Motor neuron (in vitro differentiated cells): Measurements from ENCODE around the gene PRSS8. TPM values are rescaled to one million over a fixed set of nuclear protein-coding genes. Genes with fewer than 3 reads are reported as not detected.

ENCODE experiments used
- ATAC-seq, 8 experiments: fragments of 200-7000 bp; cut with Tn5 transposase; replicated peaks in 6 of 8; 2 replicates each; pipeline ENCODE4 v1.8.0; 2021; ENCODE audit warnings: mild to moderate bottlenecking in 8 of 8, moderate library complexity in 8 of 8
- H3K27ac ChIP-seq, 2 donors: fragments of 250-450 bp; sonication (Bioruptor Pico); 2 replicates each; pipeline ENCODE4 v1.9.0; 2021; ENCODE audit warnings: antibody characterized with exemption in 2 of 2, mild to moderate bottlenecking in 2 of 2, moderate library complexity in 1 of 2
- H3K4me1 ChIP-seq, 2 donors: fragments of 250-450 bp; sonication (Bioruptor Pico); replicated peaks in 1 of 2; 2 replicates each; pipeline ENCODE4 v1.6.1; 2021; ENCODE audit warnings: antibody characterized with exemption in 2 of 2, mild to moderate bottlenecking in 2 of 2, moderate library complexity in 1 of 2
- H3K4me3 ChIP-seq, 5 donors: fragments of 250-450 bp; sonication (Bioruptor Pico); 2 replicates each; pipeline ENCODE4 v1.9.0; 2021; ENCODE audit warnings: antibody characterized with exemption in 5 of 5, mild to moderate bottlenecking in 5 of 5, moderate library complexity in 4 of 5
- WGBS, 10 experiments: fragments of 450-650 bp; shearing (Covaris generic); methylation state at CpG; one replicate each; pipeline ENCODE4 v1.0.0; 2022; 5-methylcytosine and 5-hydroxymethylcytosine counted together
- in situ Hi-C, 9 experiments: fragments of 400-800 bp; cut with MboI; loops; one replicate each; pipeline ENCODE4 v1.15.0; 2021; ENCODE audit warnings: low sequenced_read_pairs in 9 of 9, low pct_unique_long_range_greater_than_20kb in 2 of 9; ENCODE audit not compliant: unreplicated experiment in 9 of 9
- total RNA-seq, 8 experiments: library from RNA; unstranded; fragments of 300-600 nt; gene quantifications; 2 replicates each; pipeline versions ENCODE4 v1.2.3 to v1.2.4, GENCODE V29; 2022

The PRSS8 gene
- total RNA-seq, 8 experiments from 2014 or later: 0.21 to 1.1 (median 0.55) TPM; not detected in 1

GRCh38 chr16:31114468-31114867, 21.1 kb downstream of the PRSS8 start:
- ATAC-seq: no peak
- in situ Hi-C loops: no loop called here
- 57 to 100% (median 87%) methylated on average over 1 to 6 of the region's 8 CpGs; no CpG with 5 or more reads in 1 of the 10 experiments for WGBS, 10 experiments

GRCh38 chr16:31113121-31114120, 22.1 kb downstream of the PRSS8 start:
- 0 to 100% (median 88%) methylated on average over 1 to 5 of the region's 5 CpGs; no CpG with 5 or more reads in 4 of the 10 experiments for WGBS, 10 experiments
- no peak overlapping the region for H3K27ac ChIP-seq

More at GRCh38 chr16:31114468-31114867, 21.1 kb downstream of the PRSS8 start:
- Histone ChIP-seq H3K4me1 (peaks cover 6 to 10% of the 10 kb centered on the region in 2 donors), H3K4me3 (no peak overlapping the region), H3K27ac (no peak overlapping the region)

DNA sequence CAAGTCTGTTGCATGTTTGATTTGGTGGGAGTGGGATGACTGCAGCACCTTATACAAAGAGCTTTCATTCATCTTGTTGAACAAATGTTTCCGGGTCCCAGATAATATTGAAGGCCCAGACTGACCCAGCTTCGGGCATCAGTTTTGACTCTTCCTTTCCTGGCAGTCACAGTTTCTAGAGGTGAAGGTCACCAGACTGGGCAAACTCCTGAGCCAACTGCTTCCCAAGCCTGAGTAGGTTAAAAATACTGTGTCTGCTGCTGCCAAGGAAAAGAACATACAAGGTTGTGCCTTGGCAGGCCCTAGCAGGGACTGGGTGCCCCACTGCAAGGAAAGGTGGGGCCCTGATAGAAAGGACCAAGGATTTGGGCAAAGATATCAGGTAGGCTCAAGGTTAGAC, 22.8 kb downstream of the PRSS8 start:
- ATAC-seq: no peak
- in situ Hi-C loops: no loop called here
- 80 to 100% (median 100%) methylated on average over 1 to 2 of the region's 2 CpGs; no CpG with 5 or more reads in 5 of the 10 experiments for WGBS, 10 experiments
- Histone ChIP-seq H3K4me1 (peaks cover 6 to 7% of the 10 kb centered on the region in 2 donors), H3K27ac (no peak overlapping the region), H3K4me3 (no peak overlapping the region)

More at GRCh38 chr16:31113121-31114120, 22.1 kb downstream of the PRSS8 start:
- Histone ChIP-seq H3K4me3 (no peak overlapping the region), H3K4me1 (peaks cover 7 to 8% of the 10 kb centered on the region in 2 donors)
- no peak for ATAC-seq
- in situ Hi-C loops: no loop called here

DNA sequence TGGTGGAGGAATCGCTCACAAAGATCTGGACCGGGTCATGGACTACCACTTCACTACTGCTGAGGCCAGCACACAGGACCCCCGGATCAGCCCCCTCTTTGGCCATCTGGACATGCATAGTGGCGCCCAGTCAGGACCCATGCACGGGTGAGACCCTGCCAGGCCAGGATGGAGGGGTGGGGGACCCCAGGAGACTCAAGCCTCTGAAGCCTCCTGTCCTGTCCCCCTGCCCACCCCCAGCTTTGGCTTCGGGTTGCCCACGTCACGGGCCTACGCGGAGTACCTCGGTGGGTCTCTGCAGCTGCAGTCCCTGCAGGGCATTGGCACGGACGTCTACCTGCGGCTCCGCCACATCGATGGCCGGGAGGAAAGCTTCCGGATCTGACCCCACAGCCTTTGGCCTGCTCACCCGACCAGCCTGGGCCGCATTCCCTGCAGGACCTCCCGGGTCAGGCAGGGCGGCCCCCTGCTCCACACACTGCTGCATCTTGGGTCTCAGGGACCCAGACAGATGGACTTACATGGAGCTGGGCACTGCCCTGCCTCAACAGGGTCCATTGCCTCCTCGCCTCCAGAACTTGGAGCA, 23.6 kb downstream of the PRSS8 start:
- no peak for ATAC-seq
- in situ Hi-C loops: no loop called here
- H3K4me3 ChIP-seq: no peak overlapping the region
- WGBS, 10 experiments: 92 to 100% (median 98%) methylated on average over 1 to 9 of the region's 23 CpGs; no CpG with 5 or more reads in 6 of the 10 experiments
- H3K27ac ChIP-seq: no peak overlapping the region
- peaks cover 9 to 10% of the 10 kb centered on the region in 2 donors for H3K4me1 ChIP-seq

- WGBS, 10 experiments: 82 to 100% methylated on average over 1 to 5 of the region's 26 CpGs; no CpG with 5 or more reads in 8 of the 10 experiments
- H3K4me1 ChIP-seq: peaks cover 6 to 10% of the 10 kb centered on the region in 2 donors
Observed at GRCh38 chr16:31110106-31111034, 25.2 kb downstream of the PRSS8 start.

GRCh38 chr16:31109622-31110021, 25.9 kb downstream of the PRSS8 start:
- 87 to 100% (median 95%) methylated on average over 2 to 4 of the region's 12 CpGs; no CpG with 5 or more reads in 5 of the 10 experiments for WGBS, 10 experiments
- Histone ChIP-seq H3K4me1 (peaks cover 6 to 10% of the 10 kb centered on the region in 2 donors), H3K4me3 (peak overlapping the region in 2 of 5 donors; percentile 98 to 99), H3K27ac (no peak overlapping the region)
- no peak for ATAC-seq
- in situ Hi-C loops: no loop called here

More at GRCh38 chr16:31110106-31111034, 25.2 kb downstream of the PRSS8 start:
- ATAC-seq: no peak
- H3K4me3 ChIP-seq: no peak overlapping the region
- H3K27ac ChIP-seq: no peak overlapping the region
- in situ Hi-C loops: no loop called here

DNA sequence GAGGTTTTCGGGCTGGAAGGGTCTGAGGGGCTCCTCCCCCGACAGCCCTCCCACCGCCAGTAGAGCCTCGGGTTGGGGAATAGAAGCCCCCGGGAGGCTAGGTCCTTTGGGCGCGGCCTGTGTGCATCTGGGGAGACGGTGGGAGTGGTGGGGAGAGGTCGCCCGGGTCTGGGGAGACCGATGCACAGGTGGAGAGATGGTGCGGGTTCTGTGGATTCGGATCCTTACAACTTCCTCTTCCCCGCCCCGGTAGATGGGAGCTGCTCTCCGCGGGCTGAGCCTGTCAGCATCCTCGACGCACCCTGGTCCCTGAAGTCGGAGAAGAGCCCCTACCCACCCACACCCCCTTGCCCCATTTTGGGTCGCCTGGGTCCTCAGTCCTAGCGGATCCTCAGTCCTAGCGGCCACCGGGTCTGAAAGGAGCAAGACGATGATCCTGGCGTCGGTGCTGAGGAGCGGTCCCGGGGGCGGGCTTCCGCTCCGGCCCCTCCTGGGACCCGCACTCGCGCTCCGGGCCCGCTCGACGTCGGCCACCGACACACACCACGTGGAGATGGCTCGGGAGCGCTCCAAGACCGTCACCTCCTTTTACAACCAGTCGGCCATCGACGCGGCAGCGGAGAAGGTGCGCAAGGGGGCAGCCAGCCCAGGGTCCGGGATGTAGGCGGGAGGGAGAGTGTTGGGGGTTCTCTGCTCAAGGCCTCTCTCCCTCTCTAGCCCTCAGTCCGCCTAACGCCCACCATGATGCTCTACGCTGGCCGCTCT, 26.6 kb downstream of the PRSS8 start:
- Histone ChIP-seq H3K4me3 (peak overlapping the region; percentile 94 to 99 (median 98)), H3K4me1 (peaks cover 6 to 10% of the 10 kb centered on the region in 2 donors), H3K27ac (peak overlapping the region in 1 of 2 donors; percentile 71)
- in situ Hi-C loops: no loop called here
- ATAC-seq: no peak
- 56 to 100% (median 84%) methylated on average over 1 to 9 of the region's 57 CpGs; no CpG with 5 or more reads in 6 of the 10 experiments for WGBS, 10 experiments

DNA sequence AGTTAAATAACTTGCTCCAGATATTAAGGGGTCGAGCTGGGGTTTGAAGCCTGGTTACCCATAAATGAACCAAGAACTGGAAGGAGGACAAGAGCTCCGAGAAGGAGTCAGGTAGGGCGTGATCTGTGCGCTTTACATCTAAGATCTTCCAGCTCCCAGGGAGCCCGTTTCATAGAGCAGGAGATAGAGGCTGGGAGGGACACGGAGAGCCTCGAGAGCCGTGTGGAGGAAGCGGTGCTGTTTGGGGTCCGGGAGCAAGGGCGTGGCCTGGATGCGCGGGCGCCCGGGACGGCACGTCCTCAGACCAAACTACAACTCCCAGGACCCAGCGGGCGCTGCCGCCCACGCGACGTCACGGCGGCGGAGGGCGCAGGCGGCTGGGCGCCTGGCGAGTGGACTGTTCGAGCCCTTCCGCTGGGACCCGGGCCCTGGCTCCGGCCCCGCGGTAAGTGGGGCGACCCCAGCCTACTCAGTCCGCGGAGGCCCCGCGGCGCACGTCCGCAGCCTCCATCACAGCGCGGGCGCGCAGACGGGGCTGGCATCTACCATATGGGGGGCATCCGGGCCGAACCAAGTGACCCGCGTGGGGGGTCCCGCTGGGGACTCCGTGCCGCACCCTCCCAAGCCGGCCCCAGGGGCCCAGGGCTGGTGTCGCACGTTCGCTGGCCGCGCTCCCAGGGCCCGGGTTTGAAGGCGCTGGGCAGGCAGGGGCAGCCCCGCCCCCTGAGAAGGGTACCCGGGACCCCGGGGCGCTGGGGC, 27.3 kb downstream of the PRSS8 start, which contains the start of gene BCKDK:
Gene BCKDK, plus strand, starts transcription at position 352 of the 759 bp plus-strand sequence. CDS start 838 bp downstream, outside the sequence.
- H3K4me3 ChIP-seq: peak within 1 kb of the TSS; percentile 94 to 99 (median 98)
- in situ Hi-C loops: no loop called here
- peak within 1 kb of the TSS; percentile 60 to 71 for H3K27ac ChIP-seq
- WGBS, 10 experiments: 12 to 50% (median 35%) methylated on average over 1 to 10 of the region's 68 CpGs; no CpG with 5 or more reads in 4 of the 10 experiments
- ATAC-seq: peak; percentile 88 to 99 (median 96)
- peaks cover 6 to 10% of the 10 kb centered on the region in 2 donors for H3K4me1 ChIP-seq

DNA sequence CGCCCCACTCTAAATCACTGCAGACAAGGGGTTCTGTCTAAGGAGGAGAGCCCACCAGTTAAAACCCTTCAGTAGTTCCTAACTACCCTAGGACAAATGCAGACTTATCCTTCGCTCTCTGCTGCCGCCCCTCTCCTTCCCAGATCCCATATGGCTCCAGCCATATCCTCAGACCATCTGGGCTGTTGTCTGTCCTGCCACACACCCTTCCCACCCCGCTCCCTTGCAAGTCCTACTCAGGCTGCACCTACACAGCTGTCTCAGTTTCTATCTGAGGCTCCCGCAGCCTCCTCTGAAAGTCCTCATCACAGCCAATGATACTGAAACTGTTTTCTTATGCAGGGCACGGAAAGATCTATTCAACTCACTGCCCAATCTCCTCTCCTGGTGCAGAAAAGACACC, 28.1 kb downstream of the PRSS8 start:
- Histone ChIP-seq H3K27ac (no peak overlapping the region), H3K4me3 (peak overlapping the region in 1 of 5 donors; percentile 98), H3K4me1 (peaks cover 6 to 10% of the 10 kb centered on the region in 2 donors)
- in situ Hi-C loops: no loop called here
- peak in 1 of 8 experiments; percentile 29 for ATAC-seq
- WGBS, 10 experiments: 55 to 100% (median 80%) methylated on average over 1 to 5 of the region's 6 CpGs; no CpG with 5 or more reads in 3 of the 10 experiments

DNA sequence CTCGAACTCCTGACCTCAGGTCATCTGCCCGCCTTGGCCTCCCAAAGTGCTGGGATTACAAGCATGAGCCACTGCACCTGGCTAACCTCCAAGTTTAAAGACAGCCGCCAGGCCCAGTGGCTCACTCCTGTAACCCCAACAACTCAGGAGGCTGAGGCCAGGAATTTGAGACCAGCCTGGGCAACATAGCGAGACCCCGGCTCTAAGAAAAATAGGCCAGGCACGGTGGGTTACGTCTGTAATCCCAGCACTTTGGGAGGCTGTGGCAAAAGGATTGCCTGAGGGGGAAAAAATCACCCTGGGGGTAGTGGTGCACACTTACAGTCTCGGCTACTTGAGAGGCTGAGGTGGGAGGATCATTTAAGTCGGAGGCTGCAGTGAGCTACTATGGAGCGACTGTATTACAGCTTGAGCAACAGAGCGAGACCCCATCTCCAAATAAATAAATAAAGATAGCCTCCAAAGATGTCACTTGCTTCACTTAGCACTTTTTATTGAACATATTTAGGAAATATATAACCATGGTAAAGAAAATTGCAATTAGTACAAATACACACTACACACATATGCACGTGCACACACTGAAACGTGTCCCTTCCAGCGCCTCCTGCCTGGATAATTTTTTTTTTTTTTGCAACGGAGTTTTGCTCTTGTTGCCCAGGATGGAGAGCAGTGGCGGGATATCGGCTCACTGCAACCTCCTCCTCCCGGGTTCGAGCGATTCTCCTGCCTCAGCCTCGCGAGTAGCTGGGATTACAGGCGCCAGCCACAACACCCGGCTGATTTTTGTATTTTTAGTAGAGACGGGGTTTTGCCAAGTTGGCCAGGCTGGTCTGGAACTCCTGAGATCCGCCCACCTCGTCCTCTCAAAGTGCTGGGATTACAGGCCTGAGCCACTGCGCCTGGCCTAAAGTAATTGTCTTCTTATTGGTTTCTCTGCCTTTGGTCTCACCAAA, 28.7 kb downstream of the PRSS8 start:
- WGBS, 10 experiments: 67 to 100% (median 90%) methylated on average over 1 to 15 of the region's 28 CpGs
- Histone ChIP-seq H3K4me3 (no peak overlapping the region), H3K4me1 (peaks cover 6 to 10% of the 10 kb centered on the region in 2 donors), H3K27ac (no peak overlapping the region)
- in situ Hi-C loops: no loop called here
- ATAC-seq: no peak
